GM04503 (cell line): ENCODE results near the gene ZBTB20.

Experiments used
- DNase-seq: peaks from one replicate; pipeline ENCODE4 v3.0.0-alpha.2; 2012; ENCODE audit warnings: low read depth

Gene ZBTB20

DNA sequence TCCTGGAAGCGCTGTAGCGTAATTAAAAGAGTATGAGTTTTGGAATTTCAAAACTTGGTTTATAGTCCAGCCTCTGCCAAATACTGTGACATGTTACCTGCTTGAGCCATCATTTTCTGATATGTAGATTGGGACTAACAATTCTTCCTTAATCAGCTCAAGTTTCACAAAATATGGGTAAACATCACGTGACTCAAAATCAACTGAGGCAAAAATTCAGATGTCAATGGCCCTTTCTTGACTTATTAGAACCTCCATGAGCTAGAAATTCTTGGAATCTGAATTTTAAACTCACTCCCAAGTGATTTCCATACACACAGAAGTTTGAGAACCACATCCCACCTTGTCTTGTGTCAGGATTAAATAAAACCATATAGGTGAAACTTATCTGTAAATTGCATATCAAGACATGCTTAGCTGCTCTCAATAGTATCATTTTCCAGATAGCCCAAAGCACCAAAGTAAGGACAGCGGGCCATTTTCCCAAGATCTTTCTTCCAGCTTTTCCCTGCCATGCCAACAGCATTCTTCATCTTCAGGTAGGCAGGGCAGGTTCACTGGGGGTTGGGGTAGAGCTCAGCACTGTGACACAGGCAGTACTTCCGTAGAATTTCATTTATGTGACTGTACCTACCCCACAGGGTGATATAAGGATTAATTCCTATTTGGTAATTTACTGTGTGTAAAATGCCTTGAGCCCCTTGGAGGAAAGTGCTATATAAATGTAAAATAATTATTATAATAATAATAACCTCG is 474.2 kb downstream of the ZBTB20 start:
- no peak for DNase-seq

- no peak for DNase-seq
Measured at GRCh38 chr3:114671741-114672510, 475.2 kb downstream of the ZBTB20 start.

- no peak for DNase-seq
Measured at GRCh38 chr3:114669614-114670013, 477.5 kb downstream of the ZBTB20 start.

DNA sequence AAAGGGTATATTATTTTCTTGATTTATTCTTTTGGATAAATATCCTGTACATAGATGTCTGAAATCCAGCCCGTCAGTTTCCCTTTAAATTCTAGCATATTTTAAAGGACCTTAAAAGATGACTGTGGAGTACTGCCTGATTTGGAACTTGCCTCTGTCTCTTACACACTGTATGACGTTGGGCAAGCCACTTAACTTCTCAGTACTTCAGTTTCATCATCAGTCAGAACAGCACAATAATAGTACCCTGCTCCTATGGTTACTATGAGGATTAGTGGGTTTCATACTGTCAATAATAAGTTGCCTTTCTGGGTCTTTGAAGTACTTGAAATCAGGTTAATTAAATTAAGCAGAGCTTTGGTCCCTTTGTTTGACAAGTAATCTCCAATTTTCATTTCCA is 479.0 kb downstream of the ZBTB20 start:
- DNase-seq: no peak

GRCh38 chr3:114666623-114667022 is 480.5 kb downstream of the ZBTB20 start:
- no peak for DNase-seq

DNA sequence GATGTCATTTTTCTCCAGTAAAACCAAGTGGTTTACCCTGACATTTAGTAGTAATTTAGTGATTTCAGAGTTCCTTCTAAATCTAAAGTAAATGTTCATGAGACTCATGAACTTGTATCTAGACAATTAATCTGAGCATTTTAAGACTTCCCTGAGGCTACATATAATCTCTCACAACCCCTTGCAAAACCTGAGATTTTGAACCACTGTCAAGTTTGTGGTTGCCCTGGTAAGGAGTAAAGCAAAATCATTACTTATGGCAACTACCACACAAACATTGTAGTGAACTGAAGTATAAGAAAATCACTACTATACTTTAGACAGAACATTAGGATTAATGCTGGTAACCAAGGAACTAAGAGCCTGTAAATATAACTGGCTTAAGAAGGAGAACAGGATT is 483.1 kb downstream of the ZBTB20 start:
- no peak for DNase-seq

DNA sequence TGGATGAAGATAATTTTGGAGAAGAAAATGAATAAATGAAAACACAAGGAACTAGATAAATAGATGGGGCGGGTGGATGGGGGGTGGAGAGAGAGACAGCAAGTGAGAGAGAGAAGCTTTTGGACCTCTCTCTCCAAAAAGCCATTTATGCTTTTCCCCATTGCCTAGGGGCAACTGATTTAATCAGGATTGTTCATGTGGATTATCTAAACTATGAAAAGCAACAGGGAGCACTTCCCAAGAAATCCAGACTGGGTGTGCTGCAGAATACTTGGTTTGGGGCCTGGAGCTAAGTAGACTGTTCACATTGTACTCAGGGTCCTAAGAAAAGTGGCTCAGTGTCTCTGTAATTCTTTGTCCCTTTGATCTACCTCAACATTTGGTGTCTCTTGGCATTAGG is 486.3 kb downstream of the ZBTB20 start:
- no peak for DNase-seq

GRCh38 chr3:114660124-114660523 is 487.0 kb downstream of the ZBTB20 start:
- DNase-seq: no peak

GRCh38 chr3:114659109-114660061 is 487.7 kb downstream of the ZBTB20 start:
- DNase-seq: no peak

GRCh38 chr3:114651555-114651954 is 495.5 kb downstream of the ZBTB20 start:
- DNase-seq: no peak

DNA sequence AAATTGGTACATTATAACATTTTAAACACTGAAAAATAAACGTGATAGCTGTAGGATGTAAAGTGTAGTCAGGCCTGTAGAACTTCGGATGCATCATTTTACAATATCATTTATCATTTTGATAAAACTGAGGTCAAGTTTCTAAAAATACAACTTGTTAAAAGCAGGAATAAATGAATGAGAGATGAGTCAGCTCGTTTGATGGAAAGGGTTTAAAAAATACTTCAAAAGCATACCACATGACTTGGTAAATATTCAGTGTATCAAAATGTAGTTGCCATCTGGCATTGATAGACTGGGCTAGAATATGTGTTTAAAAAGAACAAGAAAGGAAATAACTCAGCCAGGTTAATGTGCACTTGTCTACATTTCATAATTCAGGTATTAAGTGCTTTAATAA is 496.3 kb downstream of the ZBTB20 start:
- DNase-seq: no peak

DNA sequence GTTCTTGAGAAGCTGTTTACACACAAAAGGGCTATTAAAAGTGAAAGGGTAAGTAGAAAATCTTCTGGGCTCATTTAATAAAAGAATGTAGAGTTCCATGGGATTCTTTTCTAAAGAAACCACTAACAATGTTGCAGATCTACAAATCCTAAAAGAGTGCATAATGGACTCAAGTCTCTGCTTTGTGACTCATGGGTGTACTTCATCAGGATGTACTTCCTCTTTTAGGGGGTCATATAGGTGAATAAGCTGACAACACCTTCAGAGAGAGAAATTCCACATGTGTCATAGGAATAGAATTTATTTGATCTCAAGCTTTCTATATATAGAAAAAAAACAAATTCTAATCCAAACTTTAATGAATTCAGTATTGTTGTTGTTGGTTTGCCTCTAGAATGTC is 497.8 kb downstream of the ZBTB20 start:
- DNase-seq: no peak

GRCh38 chr3:114646526-114646925 is 500.6 kb downstream of the ZBTB20 start:
- DNase-seq: no peak

DNA sequence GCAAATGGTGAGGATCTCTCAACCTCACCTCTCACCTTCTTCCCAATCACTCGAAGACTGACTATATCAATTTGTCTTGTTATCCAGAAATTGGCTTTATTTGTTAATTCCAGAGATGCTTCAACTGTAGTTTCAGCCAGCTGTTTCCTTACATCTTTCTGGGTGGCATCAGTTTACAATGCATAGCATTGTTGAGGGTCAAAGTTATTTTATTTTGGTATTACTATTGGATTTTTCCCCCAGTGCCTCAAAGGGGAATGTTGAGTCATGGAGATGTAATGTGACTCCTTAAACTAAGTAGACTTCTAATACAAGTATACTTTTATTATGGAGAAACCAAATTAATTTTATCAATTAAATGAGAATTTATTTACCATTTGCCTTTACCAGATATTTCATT is 501.7 kb downstream of the ZBTB20 start:
- DNase-seq: no peak

GRCh38 chr3:114644367-114644766 is 502.7 kb downstream of the ZBTB20 start:
- no peak for DNase-seq

DNA sequence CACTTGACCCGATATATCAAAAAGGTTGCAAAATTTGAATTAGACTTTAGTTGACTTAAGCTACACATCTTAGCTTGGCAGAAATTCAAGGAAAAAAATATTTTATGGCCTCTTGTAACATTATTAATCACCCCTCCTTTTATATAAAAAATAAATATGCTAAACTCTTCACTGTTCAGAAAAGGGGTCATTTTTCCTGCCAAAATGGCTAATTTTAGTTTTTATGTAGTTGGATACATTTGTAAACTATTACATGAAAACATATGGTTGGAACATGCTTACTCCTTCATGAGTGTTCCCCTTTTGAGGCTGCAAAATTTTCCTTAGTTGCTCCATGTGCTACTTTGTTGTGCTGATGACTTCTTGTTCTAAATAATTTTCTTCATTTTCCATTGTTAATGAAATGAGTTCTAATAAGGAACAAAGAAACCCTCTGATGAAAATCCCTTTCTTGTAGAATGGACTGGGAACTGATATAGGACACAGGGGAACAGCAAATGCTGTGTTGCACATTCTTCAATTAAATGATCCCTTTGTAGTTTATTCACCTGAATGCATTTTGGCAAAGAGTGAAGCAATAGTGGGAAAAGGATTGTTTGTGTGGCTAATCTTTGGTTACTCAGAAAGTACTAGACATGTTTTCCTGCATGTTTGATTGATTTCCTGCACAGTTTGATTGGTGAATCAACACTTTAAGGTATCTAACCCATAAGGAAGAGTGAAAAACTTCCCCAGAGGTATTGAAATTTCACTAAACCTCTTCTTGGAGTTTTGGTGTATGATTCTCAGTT is 503.9 kb downstream of the ZBTB20 start:
- DNase-seq: no peak

- no peak for DNase-seq
Measured at GRCh38 chr3:114640126-114640525, 507.0 kb downstream of the ZBTB20 start.

DNA sequence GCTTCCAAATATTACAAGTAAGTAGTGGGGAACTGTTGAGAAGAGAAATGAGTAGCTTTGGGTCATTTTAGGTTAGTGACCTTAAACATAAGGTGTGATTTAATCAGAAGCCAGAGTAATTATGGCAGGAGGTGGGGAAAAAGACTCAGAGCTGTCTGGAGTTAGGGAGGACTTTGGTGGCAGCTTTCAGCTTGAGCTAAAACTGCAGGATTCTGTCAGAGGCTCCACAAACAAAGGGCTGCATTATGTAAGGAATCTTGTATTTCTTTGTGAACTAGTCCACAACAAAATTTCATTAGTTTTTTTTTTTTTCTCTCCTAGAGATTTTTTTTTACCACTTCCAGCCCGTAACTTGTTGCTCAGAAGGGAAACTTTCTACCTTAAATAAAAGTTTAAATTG is 507.9 kb downstream of the ZBTB20 start:
- DNase-seq: no peak

DNA sequence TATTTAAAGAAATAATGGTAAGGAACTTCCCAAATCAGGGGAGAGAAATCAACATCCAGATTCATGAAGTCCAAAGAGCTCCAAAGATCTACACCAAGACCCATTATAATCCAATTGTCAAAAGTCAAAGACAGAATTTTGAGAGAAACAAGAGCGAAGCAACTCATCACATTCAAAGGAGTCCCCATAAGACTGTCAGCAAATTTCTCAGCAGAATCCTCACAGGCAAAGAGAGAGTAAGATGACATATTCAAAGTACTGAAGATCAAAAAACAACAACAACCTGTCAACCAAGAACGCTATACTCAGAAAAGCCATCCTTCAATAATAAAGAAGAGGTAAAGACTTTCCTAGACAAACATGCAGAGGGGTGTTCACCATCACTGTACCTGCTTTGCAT is 511.2 kb downstream of the ZBTB20 start:
- DNase-seq: no peak

- DNase-seq: no peak
Measured at GRCh38 chr3:114634635-114635034, 512.5 kb downstream of the ZBTB20 start.

GRCh38 chr3:114632757-114633424 is 514.2 kb downstream of the ZBTB20 start:
- no peak for DNase-seq
